Coronary artery (tissue), 2 donors: ENCODE measurements around the gene OR52W1.

Experiments
- DNase-seq: peaks from one replicate; pipeline ENCODE4 v3.0.0-alpha.2; 2017; ENCODE audit warnings: low spot score
- H3K27ac ChIP-seq, 2 donors: fragments of 200-600 bp; sonication (generic); one replicate each; pipeline ENCODE4 v1.5.1; 2016 to 2019
- H3K4me3 ChIP-seq: fragments of 200-600 bp; sonication (generic); 2 replicates; pipeline ENCODE4 v1.5.1; 2016; ENCODE audit warnings: mild to moderate bottlenecking, moderate library complexity
- TF ChIP-seq, protein P1 (sequence below): fragments of 200-600 bp; sonication (generic); IDR thresholded peaks from one replicate; pipeline ENCODE4 v1.5.1; 2019; ENCODE audit warnings: antibody characterized with exemption

The OR52W1 gene

DNA sequence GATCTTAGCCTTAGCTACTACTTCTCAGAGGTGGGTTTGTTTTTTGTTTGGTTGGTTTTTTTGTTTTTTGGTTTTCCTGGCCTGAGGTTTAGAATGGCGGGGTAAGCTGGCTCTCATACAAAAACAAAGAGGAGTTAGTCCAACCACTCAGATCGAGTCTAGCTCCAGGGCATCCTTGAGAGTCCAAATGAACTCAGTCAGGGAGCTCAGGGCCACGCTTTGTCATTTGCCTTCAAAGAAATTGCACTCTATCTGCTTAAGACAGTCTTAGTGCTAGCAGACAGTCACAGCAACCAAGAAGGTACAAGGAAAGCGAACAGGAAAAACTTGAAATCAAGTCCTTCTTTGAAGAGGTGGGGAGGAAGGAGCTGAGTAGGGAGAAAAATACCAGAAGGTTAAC lies 17.5 kb downstream of the OR52W1 start:
- no peak overlapping the region for H3K4me3 ChIP-seq
- DNase-seq = no peak
- TF ChIP-seq, protein P1, sequence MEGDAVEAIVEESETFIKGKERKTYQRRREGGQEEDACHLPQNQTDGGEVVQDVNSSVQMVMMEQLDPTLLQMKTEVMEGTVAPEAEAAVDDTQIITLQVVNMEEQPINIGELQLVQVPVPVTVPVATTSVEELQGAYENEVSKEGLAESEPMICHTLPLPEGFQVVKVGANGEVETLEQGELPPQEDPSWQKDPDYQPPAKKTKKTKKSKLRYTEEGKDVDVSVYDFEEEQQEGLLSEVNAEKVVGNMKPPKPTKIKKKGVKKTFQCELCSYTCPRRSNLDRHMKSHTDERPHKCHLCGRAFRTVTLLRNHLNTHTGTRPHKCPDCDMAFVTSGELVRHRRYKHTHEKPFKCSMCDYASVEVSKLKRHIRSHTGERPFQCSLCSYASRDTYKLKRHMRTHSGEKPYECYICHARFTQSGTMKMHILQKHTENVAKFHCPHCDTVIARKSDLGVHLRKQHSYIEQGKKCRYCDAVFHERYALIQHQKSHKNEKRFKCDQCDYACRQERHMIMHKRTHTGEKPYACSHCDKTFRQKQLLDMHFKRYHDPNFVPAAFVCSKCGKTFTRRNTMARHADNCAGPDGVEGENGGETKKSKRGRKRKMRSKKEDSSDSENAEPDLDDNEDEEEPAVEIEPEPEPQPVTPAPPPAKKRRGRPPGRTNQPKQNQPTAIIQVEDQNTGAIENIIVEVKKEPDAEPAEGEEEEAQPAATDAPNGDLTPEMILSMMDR = no peak
- no peak overlapping the region for H3K27ac ChIP-seq

DNA sequence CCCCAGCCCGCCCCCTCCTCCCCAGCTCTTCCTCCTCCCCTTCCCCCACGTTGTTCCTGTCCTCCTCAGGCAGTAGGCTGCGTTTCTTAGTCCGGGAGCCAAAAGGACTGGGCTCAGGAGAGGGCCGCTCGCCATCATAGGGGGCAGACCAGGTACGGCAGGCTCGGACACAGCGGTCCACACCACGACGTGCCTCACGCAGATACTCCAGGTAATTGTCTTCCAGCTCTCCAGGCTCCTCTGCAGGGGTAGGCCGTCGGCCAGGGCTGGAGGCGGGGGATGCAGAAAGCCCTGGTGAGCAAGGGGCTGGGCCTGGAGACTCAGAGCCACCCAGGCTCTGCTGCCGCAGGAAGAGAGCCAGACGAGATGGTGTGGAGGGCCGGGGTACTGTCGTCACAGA lies 18.7 kb downstream of the OR52W1 start:
- DNase-seq = no peak
- H3K4me3 ChIP-seq = no peak overlapping the region
- no peak overlapping the region for H3K27ac ChIP-seq
- TF ChIP-seq, protein P1 = no peak

DNA sequence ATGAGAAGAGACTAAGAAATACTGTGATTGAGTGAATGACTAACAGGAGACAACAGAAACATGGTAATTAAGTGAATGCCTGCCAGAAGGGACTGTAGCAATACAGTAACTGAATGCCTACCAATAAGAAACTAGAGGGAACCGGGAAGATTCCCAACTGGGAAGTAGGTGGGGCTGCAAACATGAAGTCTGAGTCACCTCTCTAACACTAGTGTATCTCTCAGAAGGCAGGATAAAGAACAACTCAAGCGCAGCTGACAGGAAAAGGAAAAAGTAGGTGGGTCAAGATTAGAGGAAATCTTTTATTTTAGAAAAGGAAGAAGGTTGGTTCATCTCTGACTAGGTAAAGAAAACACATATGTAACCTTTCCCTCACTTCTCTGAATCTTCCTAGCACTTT lies 20.3 kb downstream of the OR52W1 start:
- Histone ChIP-seq H3K27ac (peak overlapping the region in 1 of 2 donors; percentile 70), H3K4me3 (no peak overlapping the region)
- no peak for DNase-seq
- TF ChIP-seq, protein P1 = no peak

DNA sequence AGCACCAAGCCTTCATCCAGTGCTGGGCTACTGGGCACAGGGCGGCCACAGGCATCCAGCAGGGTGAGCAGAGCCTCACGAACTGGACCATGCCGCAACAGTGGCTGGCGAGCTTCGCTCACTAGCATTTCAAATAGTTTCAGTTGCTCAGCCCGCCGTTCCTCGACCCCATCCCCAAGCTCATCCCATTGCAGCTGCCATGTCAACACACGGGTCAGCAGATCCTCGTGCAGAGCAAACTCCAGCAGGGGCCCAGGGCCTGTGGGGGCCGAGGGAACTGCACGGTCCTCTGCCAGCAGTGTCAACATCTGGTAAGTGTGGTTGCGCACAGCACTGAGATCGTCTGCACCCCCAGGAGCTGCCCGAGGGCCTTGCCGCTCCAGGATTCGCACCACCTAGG lies 24.8 kb downstream of the OR52W1 start:
- TF ChIP-seq, protein P1 = no peak

DNA sequence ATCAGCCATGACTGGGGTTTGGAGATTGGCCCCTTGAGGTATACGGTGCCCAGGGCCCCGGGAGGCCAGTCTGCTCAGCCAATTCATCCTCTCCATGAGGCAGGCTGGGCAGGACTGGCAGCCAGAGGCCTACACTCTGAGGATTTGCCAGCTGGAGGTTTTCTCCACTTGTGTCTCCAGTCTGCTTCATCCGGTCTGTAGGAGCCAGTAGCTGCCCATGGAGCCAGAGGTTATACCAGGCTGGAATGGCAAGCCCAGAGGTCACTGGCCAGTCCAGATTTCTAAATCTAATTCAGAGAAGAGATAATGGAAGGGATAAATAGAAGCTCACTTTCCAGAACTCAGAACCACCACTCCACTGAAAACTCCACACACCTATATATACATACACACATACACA lies 25.4 kb downstream of the OR52W1 start:
- H3K4me3 ChIP-seq = no peak overlapping the region
- TF ChIP-seq, protein P1 = no peak
- H3K27ac ChIP-seq = no peak overlapping the region
- DNase-seq = no peak

More for the DNA sequence above, 24.8 kb downstream of the OR52W1 start:
- no peak for DNase-seq
- H3K27ac ChIP-seq = no peak overlapping the region
- no peak overlapping the region for H3K4me3 ChIP-seq

DNA sequence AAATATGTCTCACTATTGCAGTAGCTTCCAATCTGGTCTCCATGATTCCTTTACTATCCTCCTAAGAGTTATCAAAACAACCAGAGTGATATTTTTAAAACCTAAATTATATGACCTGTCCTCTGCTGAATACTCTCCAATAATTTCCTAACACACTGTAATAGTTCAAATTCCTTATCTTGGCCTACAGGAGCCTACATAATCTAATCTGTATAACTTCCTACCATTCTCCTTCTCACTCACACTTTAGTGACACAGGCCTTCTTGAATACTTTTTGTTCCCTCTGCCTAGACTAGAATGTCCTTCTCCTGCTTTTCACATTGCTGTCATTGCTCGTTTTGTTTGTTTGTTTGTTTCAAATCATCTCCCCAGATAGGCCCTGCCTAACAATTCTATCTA lies 26.0 kb downstream of the OR52W1 start:
- H3K27ac ChIP-seq = no peak overlapping the region
- H3K4me3 ChIP-seq = no peak overlapping the region
- TF ChIP-seq, protein P1 = no peak
- no peak for DNase-seq

DNA sequence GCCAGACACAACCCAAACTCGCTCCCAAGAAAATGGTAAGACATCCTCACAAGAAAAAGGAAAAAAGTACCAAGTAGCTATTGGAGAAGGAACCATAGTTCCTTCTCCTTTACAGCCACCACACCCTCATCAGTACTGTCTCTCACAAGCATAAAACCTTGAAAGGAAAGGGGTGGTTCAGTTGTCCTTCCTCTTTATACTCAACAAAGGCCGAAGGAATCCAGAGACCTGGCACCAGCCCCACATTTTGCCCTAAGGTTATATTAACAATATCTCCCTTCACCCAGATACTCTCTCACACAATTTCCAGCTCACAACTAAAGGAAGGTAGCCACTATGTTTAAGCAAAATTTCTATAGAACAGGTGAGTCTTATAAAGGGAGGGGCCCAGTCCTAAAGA lies 26.9 kb downstream of the OR52W1 start:
- no peak for DNase-seq
- Histone ChIP-seq H3K27ac (no peak overlapping the region), H3K4me3 (no peak overlapping the region)
- TF ChIP-seq, protein P1 = no peak
